CD4-positive, alpha-beta T cell treated with Interleukin-1 beta for 1 hour (primary cell): ENCODE data around the gene LPIN3.
"Not testable (repeated sequence)": the region's sequence is repeated elsewhere in the genome, so short reads cannot be mapped to it uniquely, and the experiment has no call there.

Source experiments
- DNase-seq, 2 donors: peaks; one replicate each; pipeline ENCODE4 v3.0.0-alpha.2; 2020 to 2022

The LPIN3 gene, protein sequence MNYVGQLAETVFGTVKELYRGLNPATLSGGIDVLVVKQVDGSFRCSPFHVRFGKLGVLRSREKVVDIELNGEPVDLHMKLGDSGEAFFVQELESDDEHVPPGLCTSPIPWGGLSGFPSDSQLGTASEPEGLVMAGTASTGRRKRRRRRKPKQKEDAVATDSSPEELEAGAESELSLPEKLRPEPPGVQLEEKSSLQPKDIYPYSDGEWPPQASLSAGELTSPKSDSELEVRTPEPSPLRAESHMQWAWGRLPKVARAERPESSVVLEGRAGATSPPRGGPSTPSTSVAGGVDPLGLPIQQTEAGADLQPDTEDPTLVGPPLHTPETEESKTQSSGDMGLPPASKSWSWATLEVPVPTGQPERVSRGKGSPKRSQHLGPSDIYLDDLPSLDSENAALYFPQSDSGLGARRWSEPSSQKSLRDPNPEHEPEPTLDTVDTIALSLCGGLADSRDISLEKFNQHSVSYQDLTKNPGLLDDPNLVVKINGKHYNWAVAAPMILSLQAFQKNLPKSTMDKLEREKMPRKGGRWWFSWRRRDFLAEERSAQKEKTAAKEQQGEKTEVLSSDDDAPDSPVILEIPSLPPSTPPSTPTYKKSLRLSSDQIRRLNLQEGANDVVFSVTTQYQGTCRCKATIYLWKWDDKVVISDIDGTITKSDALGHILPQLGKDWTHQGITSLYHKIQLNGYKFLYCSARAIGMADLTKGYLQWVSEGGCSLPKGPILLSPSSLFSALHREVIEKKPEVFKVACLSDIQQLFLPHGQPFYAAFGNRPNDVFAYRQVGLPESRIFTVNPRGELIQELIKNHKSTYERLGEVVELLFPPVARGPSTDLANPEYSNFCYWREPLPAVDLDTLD

GRCh38 chr20:41340327-41341055 is at the start of gene LPIN3:
TSS of gene LPIN3 (plus strand) at chr20:41340821. CDS start at chr20:41345804, 4,983 bp downstream.
- DNase-seq: peak; percentile 61 to 64

GRCh38 chr20:41293269-41294037 is 47.2 kb upstream of the LPIN3 start:
- no peak for DNase-seq

GRCh38 chr20:41299899-41300298 is 40.7 kb upstream of the LPIN3 start:
- no peak for DNase-seq

DNA sequence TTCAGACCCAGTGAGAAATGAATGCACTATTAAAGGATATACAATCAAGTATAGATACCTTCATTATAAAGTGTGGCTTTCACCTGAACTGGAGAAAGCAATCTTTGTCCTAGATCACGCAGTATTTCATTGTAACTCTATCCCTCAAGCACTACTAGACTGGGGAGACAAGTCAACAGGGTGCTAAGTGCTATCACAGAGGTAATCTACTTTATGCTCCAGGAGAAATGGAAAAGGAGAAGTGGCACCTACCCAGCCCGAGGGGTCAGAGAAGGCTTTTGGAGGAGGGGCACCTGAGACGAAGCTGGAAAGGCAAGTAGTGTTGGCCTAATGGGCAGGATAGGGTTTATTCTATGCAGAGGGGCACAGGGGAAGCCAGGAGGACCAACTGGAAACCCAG is 40.2 kb upstream of the LPIN3 start:
- DNase-seq: no peak

- DNase-seq: no peak
Measured at GRCh38 chr20:41300886-41301285, 39.7 kb upstream of the LPIN3 start.

DNA sequence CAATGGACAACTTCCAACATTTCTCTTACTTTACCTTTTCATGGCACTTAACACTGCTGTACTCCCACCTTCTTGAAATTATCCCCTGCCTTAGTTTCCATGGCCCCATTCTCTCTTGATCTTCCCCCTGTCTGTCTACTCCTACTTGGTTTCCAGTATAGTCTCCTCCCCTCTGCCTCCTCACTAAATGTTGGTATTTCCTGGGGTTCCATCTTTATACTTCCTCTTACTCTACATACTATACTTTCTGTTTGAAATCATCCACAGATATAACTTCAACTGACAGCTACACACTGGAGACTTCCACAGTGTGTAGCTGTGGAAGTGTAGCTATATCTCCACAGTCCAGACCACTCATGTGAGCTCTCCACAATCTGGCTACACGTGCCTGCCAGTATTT is 36.6 kb upstream of the LPIN3 start:
- DNase-seq: no peak

DNA sequence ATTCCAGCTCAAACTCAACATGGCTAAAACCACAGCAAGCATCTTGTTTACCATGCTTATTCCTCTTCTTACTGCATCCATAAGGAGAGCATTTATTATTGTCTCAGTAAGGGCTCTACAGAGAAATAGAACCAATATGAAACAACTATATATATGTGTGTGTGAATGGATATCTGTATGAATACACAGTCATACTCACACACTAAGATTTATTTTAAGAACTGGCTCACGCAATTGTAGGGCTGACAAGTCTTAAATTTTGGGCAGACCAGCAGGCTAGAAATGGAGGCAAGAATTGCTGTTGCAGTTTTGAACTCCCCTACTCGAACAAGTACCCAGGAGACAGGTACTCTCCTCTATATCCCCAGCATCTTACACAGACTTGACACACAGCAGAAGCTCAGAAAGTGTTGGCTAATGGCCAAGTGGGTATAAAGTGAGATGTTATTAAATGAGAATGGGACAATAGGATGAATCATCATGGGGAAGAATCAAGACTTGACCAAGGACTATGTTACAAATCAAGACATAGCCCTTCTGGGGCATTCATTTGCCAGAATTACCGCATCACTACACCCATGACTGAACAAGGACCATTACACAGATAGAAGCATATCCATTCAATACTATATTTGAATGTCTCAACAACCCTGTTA is 36.1 kb upstream of the LPIN3 start:
- DNase-seq: no peak

- DNase-seq: no peak
Measured at GRCh38 chr20:41306061-41306727, 34.4 kb upstream of the LPIN3 start.

- no peak for DNase-seq
Measured at GRCh38 chr20:41307021-41307420, 33.6 kb upstream of the LPIN3 start.

- no peak for DNase-seq
Measured at GRCh38 chr20:41308290-41308711, 32.3 kb upstream of the LPIN3 start.

GRCh38 chr20:41308726-41309413 is 31.8 kb upstream of the LPIN3 start:
- no peak for DNase-seq

GRCh38 chr20:41309817-41310216 is 30.8 kb upstream of the LPIN3 start:
- DNase-seq: no peak

DNA sequence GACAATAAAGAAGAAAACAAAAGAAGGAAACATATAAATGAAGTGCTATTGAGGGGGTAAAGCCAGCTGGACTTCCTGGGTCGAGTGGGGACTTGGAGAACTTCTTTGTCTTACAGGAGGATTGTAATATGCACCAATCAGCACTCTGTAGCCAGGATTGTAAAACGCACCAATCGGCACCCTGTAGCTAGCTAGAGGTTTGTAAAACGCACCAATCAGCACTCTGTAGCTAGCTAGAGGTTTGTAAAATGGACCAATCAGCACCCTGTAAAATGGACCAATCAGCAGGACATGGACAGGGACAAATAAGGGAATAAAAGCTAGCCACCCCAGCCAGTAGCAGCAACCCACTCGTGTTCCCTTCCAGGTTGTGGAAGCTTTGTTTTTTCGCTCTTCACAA is 28.6 kb upstream of the LPIN3 start:
- DNase-seq: not testable (repeated sequence)

DNA sequence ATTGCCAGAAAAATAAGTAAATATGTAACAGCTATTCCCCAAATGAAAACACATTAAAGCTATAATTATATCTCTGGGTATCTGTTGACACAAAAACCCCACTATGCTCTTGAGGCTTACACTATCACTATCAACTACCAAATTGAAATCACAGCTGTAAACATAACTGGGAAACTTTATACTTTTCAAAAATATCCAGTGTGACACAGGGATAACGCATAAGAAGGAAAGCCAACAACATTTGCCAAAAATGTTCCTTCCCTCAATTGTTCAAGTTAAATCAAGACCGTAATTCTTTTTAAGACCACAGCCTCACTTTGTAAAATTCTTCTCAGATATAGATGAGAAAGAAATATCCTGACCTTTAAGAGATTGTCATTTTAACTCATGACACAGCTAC is 26.2 kb upstream of the LPIN3 start:
- DNase-seq: no peak

DNA sequence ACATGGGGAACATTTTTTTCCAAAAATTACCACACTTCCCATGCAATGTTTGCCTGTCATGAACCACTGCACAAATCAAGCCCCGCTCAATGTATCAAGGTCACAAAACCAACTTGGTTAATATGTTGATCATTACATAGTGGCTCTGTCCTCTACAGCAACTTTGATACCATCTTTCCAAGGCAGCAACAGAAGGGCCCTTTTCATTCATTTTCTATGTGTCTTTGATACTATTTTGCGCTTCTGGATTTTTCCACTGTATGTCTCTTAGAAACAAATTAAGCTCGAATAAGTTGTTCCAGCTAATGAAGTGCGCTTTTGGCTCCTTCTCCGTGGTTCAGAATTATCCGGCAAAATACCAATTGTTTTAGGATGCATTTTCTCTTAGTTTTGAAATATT is 24.6 kb upstream of the LPIN3 start:
- no peak for DNase-seq

- peak; percentile 71 to 79 for DNase-seq
Measured at GRCh38 chr20:41316602-41317545, 23.7 kb upstream of the LPIN3 start.

GRCh38 chr20:41317546-41318270 is 22.9 kb upstream of the LPIN3 start, which contains the start of gene ZHX3:
TSS of gene ZHX3 (minus strand) at chr20:41317731. CDS start at chr20:41204916, 112,815 bp downstream.
- peak; percentile 97 to 98 for DNase-seq

- no peak for DNase-seq
Measured at GRCh38 chr20:41318271-41318649, 22.4 kb upstream of the LPIN3 start.

DNA sequence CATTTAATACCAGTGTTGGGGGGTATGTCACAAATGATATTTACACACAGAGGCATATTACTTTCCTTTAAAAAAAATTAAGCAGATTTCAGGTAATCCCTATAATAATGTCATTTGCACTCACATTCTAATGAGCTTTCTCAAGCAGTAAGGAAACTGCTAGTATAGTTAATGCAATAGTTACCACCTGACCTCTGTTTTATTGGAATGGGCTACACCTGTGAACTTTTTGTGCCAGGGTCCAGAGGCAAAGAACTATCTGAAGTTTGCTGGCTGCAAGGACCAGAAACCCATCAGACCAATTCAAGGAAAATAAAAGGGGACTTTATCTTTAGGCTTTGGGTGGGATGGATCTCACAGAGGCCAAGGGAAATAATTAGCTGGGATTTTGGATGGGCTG is 20.2 kb upstream of the LPIN3 start:
- no peak for DNase-seq
